ENCODE data around the gene ATP5IF1. TPM values are rescaled to one million over a fixed set of nuclear protein-coding genes. Genes with fewer than 3 reads are reported as not detected.

Gene ATP5IF1
- total and polyA plus RNA-seq, 2 of the 8 experiments (the other 6 are each of a cell fraction or from before 2014, with no cell fraction given): 198 to 242 TPM

DNA sequence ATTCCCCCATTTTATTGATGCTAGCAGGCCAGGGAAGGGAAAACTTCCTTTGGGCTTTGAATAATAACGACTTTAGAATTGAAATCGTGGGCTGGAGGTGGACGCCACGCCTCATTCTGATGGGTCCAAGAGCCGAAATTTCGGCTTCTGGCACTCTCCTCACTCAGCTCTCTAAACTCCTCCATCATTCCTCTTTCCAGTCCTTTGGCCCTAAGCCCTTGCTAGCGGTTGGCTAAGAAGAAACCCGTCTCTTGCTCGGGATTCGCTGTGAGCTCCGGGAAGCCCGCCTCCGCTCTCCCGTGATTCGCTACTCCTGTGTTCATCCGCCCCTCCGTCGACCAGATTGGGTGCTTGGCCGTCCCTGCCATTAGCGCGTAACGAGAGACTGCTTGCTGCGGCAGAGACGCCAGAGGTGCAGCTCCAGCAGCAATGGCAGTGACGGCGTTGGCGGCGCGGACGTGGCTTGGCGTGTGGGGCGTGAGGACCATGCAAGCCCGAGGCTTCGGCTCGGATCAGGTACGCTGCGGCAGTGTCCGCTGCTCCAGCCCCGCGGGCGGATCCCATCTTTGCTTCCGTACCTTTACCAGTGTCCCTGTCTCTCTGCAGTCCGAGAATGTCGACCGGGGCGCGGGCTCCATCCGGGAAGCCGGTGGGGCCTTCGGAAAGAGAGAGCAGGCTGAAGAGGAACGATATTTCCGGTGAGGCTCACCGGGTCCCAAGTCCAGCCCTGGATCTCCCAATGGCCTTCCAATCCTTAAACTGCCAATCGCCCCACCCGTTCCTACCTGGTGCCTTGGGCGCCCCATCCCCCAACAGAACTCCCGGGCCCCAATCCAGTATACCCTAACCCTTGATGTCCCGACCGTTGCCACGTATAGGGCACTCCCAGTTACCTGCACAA is at the start of gene ATP5IF1 (continued):
- TF ChIP-seq KDM4A (IDR thresholded peaks at IDR 0.05; ENCODE audit: low read depth, low read length, severe bottlenecking) (peak; percentile 77), SIN3A (conservative IDR thresholded peaks at IDR 0.05 in 1 of 2, IDR thresholded peaks at IDR 0.05 in 1 of 2; ENCODE audit: low read depth in 1 of 2, low read length in 2 of 2) (peak in 1 of 2 experiments; percentile 81; a peak in 2 of 4 replicates), HDAC2 (IDR thresholded peaks at IDR 0.05; ENCODE audit: borderline replicate concordance in 1 of 2, low read depth in 2 of 2, low read length in 2 of 2) (0 out of 4 replicates have a peak, but pooled peaks of 1 of the 2 experiments have one; percentile 26)
- TF ChIP-seq, protein P1, sequence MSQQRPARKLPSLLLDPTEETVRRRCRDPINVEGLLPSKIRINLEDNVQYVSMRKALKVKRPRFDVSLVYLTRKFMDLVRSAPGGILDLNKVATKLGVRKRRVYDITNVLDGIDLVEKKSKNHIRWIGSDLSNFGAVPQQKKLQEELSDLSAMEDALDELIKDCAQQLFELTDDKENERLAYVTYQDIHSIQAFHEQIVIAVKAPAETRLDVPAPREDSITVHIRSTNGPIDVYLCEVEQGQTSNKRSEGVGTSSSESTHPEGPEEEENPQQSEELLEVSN (IDR thresholded peaks at IDR 0.05): peak; percentile 27; the same call in 1 of the 2 replicates

All from H1 (cell line).